Neural crest cell (in vitro differentiated cells): Measurements from ENCODE around the gene OTUD3. TPM values are rescaled to one million over a fixed set of nuclear protein-coding genes. Genes with fewer than 3 reads are reported as not detected.

ENCODE experiments used
- DNase-seq: peaks from one replicate; pipeline ENCODE4 v3.0.0; 2021; ENCODE audit warnings: low read depth, mixed read lengths, low spot score
- H3K27ac Mint-ChIP-seq: one replicate; pipeline ENCODE4 v1.8.0; 2021; ENCODE audit warnings: mild to moderate bottlenecking, mixed read lengths; ENCODE audit not compliant: unreplicated experiment
- H3K27me3 Mint-ChIP-seq: 2 replicates; pipeline ENCODE4 v1.8.0; 2021; ENCODE audit warnings: low read depth, mild to moderate bottlenecking, mixed read lengths
- H3K36me3 Mint-ChIP-seq: 2 replicates; pipeline ENCODE4 v1.8.0; 2021; ENCODE audit warnings: low read depth, mild to moderate bottlenecking, mixed read lengths
- H3K4me1 Mint-ChIP-seq: 2 replicates; pipeline ENCODE4 v1.8.0; 2021; ENCODE audit warnings: mixed read lengths
- H3K4me3 Mint-ChIP-seq: one replicate; pipeline ENCODE4 v1.8.0; 2021; ENCODE audit warnings: mild to moderate bottlenecking, mixed read lengths
- H3K9me3 Mint-ChIP-seq: 2 replicates; pipeline ENCODE4 v1.8.0; 2021; ENCODE audit warnings: mixed read lengths
- CTCF ChIP-seq: fragments of 200-600 bp; sonication (generic); conservative IDR thresholded peaks from 2 replicates; pipeline ENCODE4 v1.5.0; 2021; ENCODE audit warnings: antibody characterized with exemption, mild to moderate bottlenecking
- long read RNA-seq: library from polyadenylated mRNA; unstranded; transcript quantifications from one replicate; pipeline ENCODE4 v2.0.0, GENCODE V29; 2020
- total RNA-seq: library from RNA; stranded (reverse); gene quantifications from 2 replicates; pipeline ENCODE4 v1.2.1, GENCODE V29; 2021

OTUD3 gene
- 23.3 and 23.5 TPM in 2 replicates for total RNA-seq
- long read RNA-seq, partial matches to known transcripts: 0 of 2 reads
- long read RNA-seq, other reads (novel, unspliced or antisense): 2 of 2 reads

- H3K36me3 Mint-ChIP-seq: no peaks in the 10 kb centered on the region
- peaks cover 3% of the 10 kb centered on the region for H3K9me3 Mint-ChIP-seq
- peak within 1 kb of the TSS; percentile 82 for H3K27ac Mint-ChIP-seq
- H3K4me1 Mint-ChIP-seq: peaks cover 33% of the 10 kb centered on the region
- H3K4me3 Mint-ChIP-seq: peak within 1 kb of the TSS; percentile 72
- peak; percentile 92 for TF ChIP-seq CTCF
- no peaks in the 10 kb centered on the region for H3K27me3 Mint-ChIP-seq
- peak; percentile 93 for DNase-seq
Measured at GRCh38 chr1:19882111-19883071, at the start of gene OTUD3. Gene OTUD3, plus strand, starts transcription at chr1:19882395. Its CDS starts 119 bp downstream, at chr1:19882514.

- DNase-seq: no peak
- Mint-ChIP-seq H3K4me3 (no peak overlapping the region), H3K36me3 (no peaks in the 10 kb centered on the region), H3K27me3 (peaks cover 15% of the 10 kb centered on the region), H3K9me3 (peaks cover 11% of the 10 kb centered on the region), H3K27ac (no peak overlapping the region), H3K4me1 (no peaks in the 10 kb centered on the region)
- no peak for TF ChIP-seq CTCF
Measured at GRCh38 chr1:19835578-19835977, 46.6 kb upstream of the OTUD3 start.

GRCh38 chr1:19837866-19838265 lies 44.3 kb upstream of the OTUD3 start:
- DNase-seq: no peak
- Mint-ChIP-seq H3K27me3 (peaks cover 2% of the 10 kb centered on the region), H3K36me3 (no peaks in the 10 kb centered on the region), H3K9me3 (no peaks in the 10 kb centered on the region), H3K4me3 (no peak overlapping the region), H3K27ac (no peak overlapping the region), H3K4me1 (no peaks in the 10 kb centered on the region)
- TF ChIP-seq CTCF: no peak

- peaks cover 2% of the 10 kb centered on the region for H3K27me3 Mint-ChIP-seq
- no peak overlapping the region for H3K27ac Mint-ChIP-seq
- DNase-seq: no peak
- no peaks in the 10 kb centered on the region for H3K36me3 Mint-ChIP-seq
- no peak for TF ChIP-seq CTCF
- H3K4me3 Mint-ChIP-seq: no peak overlapping the region
- H3K9me3 Mint-ChIP-seq: no peaks in the 10 kb centered on the region
- H3K4me1 Mint-ChIP-seq: peaks cover 8% of the 10 kb centered on the region
Measured at GRCh38 chr1:19840228-19840627, 42.0 kb upstream of the OTUD3 start.

GRCh38 chr1:19844731-19845495 lies 37.3 kb upstream of the OTUD3 start:
- Mint-ChIP-seq H3K4me3 (no peak overlapping the region), H3K4me1 (peaks cover 14% of the 10 kb centered on the region), H3K9me3 (no peaks in the 10 kb centered on the region), H3K27me3 (peaks cover 4% of the 10 kb centered on the region), H3K36me3 (no peaks in the 10 kb centered on the region), H3K27ac (no peak overlapping the region)
- TF ChIP-seq CTCF: no peak
- no peak for DNase-seq
